DND-41 (cell line): Measurements from ENCODE around the gene PYGB.

Source experiments
- ATAC-seq: fragments of 200-7000 bp; cut with Tn5 transposase; 3 replicates; pipeline ENCODE4 v1.9.1; 2021; ENCODE audit warnings: low read depth; ENCODE audit not compliant: insufficient read depth
- DNase-seq: peaks from one replicate; pipeline ENCODE4 v3.0.0-alpha.2; 2020
- H2AFZ ChIP-seq: 2 replicates; pipeline ENCODE4 v1.6.0; 2012; ENCODE audit warnings: low read depth, low read length
- H3K27ac ChIP-seq: 2 replicates; pipeline ENCODE4 v1.5.1; 2012; ENCODE audit warnings: low read length, inconsistent platforms
- H3K27me3 ChIP-seq: fragments of 200-600 bp; sonication (generic); 2 replicates; pipeline ENCODE4 v1.6.0; 2012; ENCODE audit warnings: low read length, mild to moderate bottlenecking, inconsistent platforms; ENCODE audit not compliant: insufficient read depth, poor library complexity
- H3K36me3 ChIP-seq: 2 replicates; pipeline ENCODE4 v1.5.1; 2012; ENCODE audit warnings: low read length, inconsistent platforms; ENCODE audit not compliant: insufficient read depth
- H3K4me1 ChIP-seq: 2 replicates; pipeline ENCODE4 v1.5.1; 2012; ENCODE audit warnings: mild to moderate bottlenecking, low read length; ENCODE audit not compliant: insufficient read depth
- H3K4me2 ChIP-seq: 2 replicates; pipeline ENCODE4 v1.6.0; 2012; ENCODE audit warnings: mild to moderate bottlenecking, moderate library complexity, low read length, inconsistent platforms; ENCODE audit not compliant: insufficient read depth
- H3K4me3 ChIP-seq, 2 experiments: fragments of 200-600 bp in 1 of 2; shearing (Covaris generic) in 1 of 2; 2 replicates each; pipeline ENCODE4 v1.5.1; 2012 to 2016; ENCODE audit warnings: inconsistent platforms in 2 of 2, low read length in 2 of 2, mild to moderate bottlenecking in 2 of 2, low read depth in 1 of 2, moderate library complexity in 1 of 2
- H3K79me2 ChIP-seq: 2 replicates; pipeline ENCODE4 v1.6.0; 2012; ENCODE audit warnings: low read length, inconsistent platforms; ENCODE audit not compliant: insufficient read depth
- H3K9ac ChIP-seq: 2 replicates; pipeline ENCODE4 v1.6.0; 2012; ENCODE audit warnings: low read depth, mild to moderate bottlenecking, inconsistent platforms, low read length, moderate library complexity
- H3K9me3 ChIP-seq: 2 replicates; pipeline ENCODE4 v1.5.1; 2012; ENCODE audit warnings: low read length, moderate library complexity, mild to moderate bottlenecking, inconsistent platforms; ENCODE audit not compliant: insufficient read depth, severe bottlenecking
- H4K20me1 ChIP-seq: 2 replicates; pipeline ENCODE4 v1.6.0; 2012; ENCODE audit warnings: low read length; ENCODE audit not compliant: insufficient read depth
- CTCF ChIP-seq: IDR thresholded peaks from 2 replicates; pipeline ENCODE4 v1.5.1; 2012; ENCODE audit warnings: borderline replicate concordance, low read length, moderate library complexity, mild to moderate bottlenecking; ENCODE audit not compliant: poor library complexity, severe bottlenecking; ENCODE audit errors: extremely low read depth
- EZH2 ChIP-seq: IDR thresholded peaks from 3 replicates; pipeline ENCODE4 v1.6.1; 2012; ENCODE audit warnings: borderline replicate concordance, low read depth, mild to moderate bottlenecking, moderate library complexity, low read length, inconsistent platforms; ENCODE audit not compliant: severe bottlenecking

The PYGB gene

GRCh38 chr20:25279403-25279802 is 31.5 kb downstream of the PYGB start:
- Histone ChIP-seq H2AFZ (no peak overlapping the region), H3K27ac (no peak overlapping the region), H3K79me2 (no peaks in the 10 kb centered on the region), H3K9ac (no peak overlapping the region), H3K4me1 (no peaks in the 10 kb centered on the region), H3K4me3 (no peak overlapping the region), H3K9me3 (no peaks in the 10 kb centered on the region), H3K4me2 (no peak overlapping the region), H4K20me1 (peaks cover 11% of the 10 kb centered on the region), H3K36me3 (peaks cover 100% of the 10 kb centered on the region), H3K27me3 (no peaks in the 10 kb centered on the region)
- TF ChIP-seq CTCF (no peak), EZH2 (no peak)
- ATAC-seq, result no peak
- no peak for DNase-seq

- H3K36me3 ChIP-seq, result peaks cover 97% of the 10 kb centered on the region
- no peak for TF ChIP-seq EZH2
- no peak for TF ChIP-seq CTCF
- peaks cover 6% of the 10 kb centered on the region; the same call in 1 of the 2 replicates for H4K20me1 ChIP-seq
- H3K27ac ChIP-seq, result no peak overlapping the region
- no peaks in the 10 kb centered on the region for H3K9me3 ChIP-seq
- no peaks in the 10 kb centered on the region for H3K27me3 ChIP-seq
- no peak overlapping the region for H2AFZ ChIP-seq
- DNase-seq (no peak), ATAC-seq (no peak)
- no peaks in the 10 kb centered on the region for H3K4me1 ChIP-seq
- no peak overlapping the region for H3K9ac ChIP-seq
- no peaks in the 10 kb centered on the region for H3K79me2 ChIP-seq
- H3K4me2 ChIP-seq, result no peak overlapping the region
- H3K4me3 ChIP-seq, result no peak overlapping the region
Observed at GRCh38 chr20:25280051-25280573, 32.2 kb downstream of the PYGB start.

GRCh38 chr20:25280574-25281535 is 33.0 kb downstream of the PYGB start:
- Histone ChIP-seq H3K27ac (no peak overlapping the region), H3K9ac (no peak overlapping the region), H3K27me3 (no peaks in the 10 kb centered on the region), H3K9me3 (no peaks in the 10 kb centered on the region), H3K36me3 (peaks cover 97% of the 10 kb centered on the region), H3K4me3 (no peak overlapping the region), H3K4me2 (no peak overlapping the region), H2AFZ (no peak overlapping the region), H4K20me1 (peaks cover 4% of the 10 kb centered on the region; the same call in 1 of the 2 replicates), H3K79me2 (no peaks in the 10 kb centered on the region), H3K4me1 (no peaks in the 10 kb centered on the region)
- no peak for TF ChIP-seq EZH2
- no peak for TF ChIP-seq CTCF
- ATAC-seq (no peak), DNase-seq (no peak)
